Measurements from ENCODE around the gene SPOCK1.

DNA sequence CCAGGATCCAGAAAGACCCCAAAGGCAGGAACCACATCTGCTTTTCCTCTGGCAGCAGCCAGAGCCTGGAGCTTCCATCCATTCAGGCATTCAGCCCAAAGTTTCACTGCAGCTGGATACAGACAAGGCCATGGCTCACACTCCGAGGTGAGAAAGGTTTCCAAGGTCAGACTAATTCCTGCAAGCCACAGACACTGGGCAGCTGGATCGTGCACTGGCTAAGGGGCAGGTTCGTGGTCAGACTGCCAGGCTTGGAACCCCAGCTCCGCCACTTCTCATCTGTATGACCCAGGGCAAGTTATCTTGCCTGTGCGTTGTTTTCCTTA, 36.9 kb downstream of the SPOCK1 start:
- TF ChIP-seq, protein P1, sequence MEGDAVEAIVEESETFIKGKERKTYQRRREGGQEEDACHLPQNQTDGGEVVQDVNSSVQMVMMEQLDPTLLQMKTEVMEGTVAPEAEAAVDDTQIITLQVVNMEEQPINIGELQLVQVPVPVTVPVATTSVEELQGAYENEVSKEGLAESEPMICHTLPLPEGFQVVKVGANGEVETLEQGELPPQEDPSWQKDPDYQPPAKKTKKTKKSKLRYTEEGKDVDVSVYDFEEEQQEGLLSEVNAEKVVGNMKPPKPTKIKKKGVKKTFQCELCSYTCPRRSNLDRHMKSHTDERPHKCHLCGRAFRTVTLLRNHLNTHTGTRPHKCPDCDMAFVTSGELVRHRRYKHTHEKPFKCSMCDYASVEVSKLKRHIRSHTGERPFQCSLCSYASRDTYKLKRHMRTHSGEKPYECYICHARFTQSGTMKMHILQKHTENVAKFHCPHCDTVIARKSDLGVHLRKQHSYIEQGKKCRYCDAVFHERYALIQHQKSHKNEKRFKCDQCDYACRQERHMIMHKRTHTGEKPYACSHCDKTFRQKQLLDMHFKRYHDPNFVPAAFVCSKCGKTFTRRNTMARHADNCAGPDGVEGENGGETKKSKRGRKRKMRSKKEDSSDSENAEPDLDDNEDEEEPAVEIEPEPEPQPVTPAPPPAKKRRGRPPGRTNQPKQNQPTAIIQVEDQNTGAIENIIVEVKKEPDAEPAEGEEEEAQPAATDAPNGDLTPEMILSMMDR (conservative IDR thresholded peaks at IDR 0.05; ENCODE audit: low read depth in 2 of 2), result no peak
- TF ChIP-seq JUNB (IDR thresholded peaks at IDR 0.05; ENCODE audit: unreplicated experiment) (no peak), EZH2 (IDR thresholded peaks at IDR 0.05; ENCODE audit: low read depth, unreplicated experiment) (no peak), EZH2phosphoT487 (IDR thresholded peaks at IDR 0.05; ENCODE audit: unreplicated experiment) (no peak)
- TF ChIP-seq, protein P2, sequence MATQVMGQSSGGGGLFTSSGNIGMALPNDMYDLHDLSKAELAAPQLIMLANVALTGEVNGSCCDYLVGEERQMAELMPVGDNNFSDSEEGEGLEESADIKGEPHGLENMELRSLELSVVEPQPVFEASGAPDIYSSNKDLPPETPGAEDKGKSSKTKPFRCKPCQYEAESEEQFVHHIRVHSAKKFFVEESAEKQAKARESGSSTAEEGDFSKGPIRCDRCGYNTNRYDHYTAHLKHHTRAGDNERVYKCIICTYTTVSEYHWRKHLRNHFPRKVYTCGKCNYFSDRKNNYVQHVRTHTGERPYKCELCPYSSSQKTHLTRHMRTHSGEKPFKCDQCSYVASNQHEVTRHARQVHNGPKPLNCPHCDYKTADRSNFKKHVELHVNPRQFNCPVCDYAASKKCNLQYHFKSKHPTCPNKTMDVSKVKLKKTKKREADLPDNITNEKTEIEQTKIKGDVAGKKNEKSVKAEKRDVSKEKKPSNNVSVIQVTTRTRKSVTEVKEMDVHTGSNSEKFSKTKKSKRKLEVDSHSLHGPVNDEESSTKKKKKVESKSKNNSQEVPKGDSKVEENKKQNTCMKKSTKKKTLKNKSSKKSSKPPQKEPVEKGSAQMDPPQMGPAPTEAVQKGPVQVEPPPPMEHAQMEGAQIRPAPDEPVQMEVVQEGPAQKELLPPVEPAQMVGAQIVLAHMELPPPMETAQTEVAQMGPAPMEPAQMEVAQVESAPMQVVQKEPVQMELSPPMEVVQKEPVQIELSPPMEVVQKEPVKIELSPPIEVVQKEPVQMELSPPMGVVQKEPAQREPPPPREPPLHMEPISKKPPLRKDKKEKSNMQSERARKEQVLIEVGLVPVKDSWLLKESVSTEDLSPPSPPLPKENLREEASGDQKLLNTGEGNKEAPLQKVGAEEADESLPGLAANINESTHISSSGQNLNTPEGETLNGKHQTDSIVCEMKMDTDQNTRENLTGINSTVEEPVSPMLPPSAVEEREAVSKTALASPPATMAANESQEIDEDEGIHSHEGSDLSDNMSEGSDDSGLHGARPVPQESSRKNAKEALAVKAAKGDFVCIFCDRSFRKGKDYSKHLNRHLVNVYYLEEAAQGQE (IDR thresholded peaks at IDR 0.05; ENCODE audit: unreplicated experiment), result no peak

Data from GM23338 (cell line).